Panc1 (cell line): ENCODE results near the gene CCT6A.

Experiments
- CTCF ChIP-seq: fragments of 450-650 bp; IDR thresholded peaks from 2 replicates; pipeline ENCODE4 v1.5.1; 2017; ENCODE audit warnings: mild to moderate bottlenecking
- POLR2AphosphoS5 ChIP-seq: IDR thresholded peaks from 2 replicates; pipeline ENCODE4 v1.6.1; 2012; ENCODE audit warnings: mild to moderate bottlenecking, low read depth, low read length, moderate library complexity
- REST ChIP-seq, 2 experiments: IDR thresholded peaks; 2 replicates each; pipeline ENCODE4 v1.6.1; 2011 to 2012; ENCODE audit warnings: low read depth in 2 of 2, control low read depth in 1 of 2, low read length in 1 of 2, mild to moderate bottlenecking in 1 of 2, moderate library complexity in 1 of 2; ENCODE audit not compliant: insufficient read depth in 1 of 2
- TCF7L2 ChIP-seq: IDR thresholded peaks from 2 replicates; pipeline ENCODE4 v1.6.1; 2011; ENCODE audit warnings: mild to moderate bottlenecking, low read depth, low read length, inconsistent platforms

- no peak for TF ChIP-seq CTCF
- TF ChIP-seq POLR2AphosphoS5, result no peak
- no peak for TF ChIP-seq REST (IDR thresholded peaks at IDR 0.05; ENCODE audit: insufficient read depth in 1 of 2, low read depth in 2 of 2, low read length in 1 of 2)
- no peak for TF ChIP-seq TCF7L2
Measured at GRCh38 chr7:56023500-56023899, 28.1 kb upstream of the CCT6A start.
